H9 (cell line): Measurements from ENCODE around the gene EME1. TPM values are rescaled to one million over a fixed set of nuclear protein-coding genes. Genes with fewer than 3 reads are reported as not detected.

Experiments
- DNase-seq: peaks from one replicate; pipeline ENCODE4 v3.0.0-alpha.2; 2017
- H2AFZ ChIP-seq: one replicate; pipeline ENCODE4 v1.6.1; 2013; ENCODE audit warnings: mild to moderate bottlenecking, low read length, control low read depth, moderate library complexity
- H2AK5ac ChIP-seq: 2 replicates; pipeline ENCODE4 v1.6.1; 2013; ENCODE audit warnings: low read length, control low read depth, mixed read lengths; ENCODE audit not compliant: insufficient read length
- H2BK120ac ChIP-seq: one replicate; pipeline ENCODE4 v1.6.1; 2013; ENCODE audit warnings: low read depth, mild to moderate bottlenecking, low read length, control low read depth, inconsistent platforms; ENCODE audit not compliant: poor library complexity, severe bottlenecking
- H2BK12ac ChIP-seq: 2 replicates; pipeline ENCODE4 v1.6.1; 2013; ENCODE audit warnings: low read length, control low read depth, mixed read lengths, low read depth; ENCODE audit not compliant: insufficient read length
- H2BK15ac ChIP-seq: 2 replicates; pipeline ENCODE4 v1.6.1; 2013; ENCODE audit warnings: low read depth, low read length, control low read depth
- H2BK20ac ChIP-seq: one replicate; pipeline ENCODE4 v1.6.1; 2013; ENCODE audit warnings: low read depth, mild to moderate bottlenecking, low read length, control low read depth, inconsistent platforms; ENCODE audit not compliant: poor library complexity, severe bottlenecking
- H2BK5ac ChIP-seq: 2 replicates; pipeline ENCODE4 v1.6.1; 2013; ENCODE audit warnings: low read length, control low read depth, mixed read lengths; ENCODE audit not compliant: insufficient read length
- H3K14ac ChIP-seq: 2 replicates; pipeline ENCODE4 v1.6.1; 2013; ENCODE audit warnings: low read length, control low read depth; ENCODE audit not compliant: insufficient read depth
- H3K18ac ChIP-seq: 2 replicates; pipeline ENCODE4 v1.6.1; 2013; ENCODE audit warnings: low read depth, mild to moderate bottlenecking, mixed read lengths, low read length, control low read depth; ENCODE audit not compliant: insufficient read length
- H3K23ac ChIP-seq: 2 replicates; pipeline ENCODE4 v1.6.1; 2013; ENCODE audit warnings: low read length, control low read depth, mixed read lengths, low read depth; ENCODE audit not compliant: insufficient read length
- H3K23me2 ChIP-seq: 2 replicates; pipeline ENCODE4 v1.6.1; 2013; ENCODE audit warnings: low read depth, mild to moderate bottlenecking, mixed read lengths, low read length, control low read depth; ENCODE audit not compliant: insufficient read length, poor library complexity, severe bottlenecking
- H3K27ac ChIP-seq: 2 replicates; pipeline ENCODE4 v1.5.1; 2013; ENCODE audit warnings: low read length, control low read depth, mixed read lengths, low read depth; ENCODE audit not compliant: insufficient read length
- H3K27me3 ChIP-seq: 2 replicates; pipeline ENCODE4 v1.6.1; 2013; ENCODE audit warnings: low read length, control low read depth, inconsistent platforms; ENCODE audit not compliant: insufficient read depth
- H3K4ac ChIP-seq: 2 replicates; pipeline ENCODE4 v1.6.1; 2013; ENCODE audit warnings: low read depth, mild to moderate bottlenecking, control low read depth, inconsistent platforms, low read length, moderate library complexity
- H3K4me1 ChIP-seq: 2 replicates; pipeline ENCODE4 v1.6.1; 2013; ENCODE audit warnings: low read length, control low read depth, inconsistent platforms; ENCODE audit not compliant: insufficient read depth
- H3K4me2 ChIP-seq: 2 replicates; pipeline ENCODE4 v1.6.1; 2013; ENCODE audit warnings: low read length, control low read depth, mixed read lengths; ENCODE audit not compliant: insufficient read length, insufficient read depth
- H3K56ac ChIP-seq: 2 replicates; pipeline ENCODE4 v1.6.1; 2013; ENCODE audit warnings: low read depth, mild to moderate bottlenecking, mixed read lengths, low read length, control low read depth; ENCODE audit not compliant: insufficient read length
- H3K79me1 ChIP-seq: 2 replicates; pipeline ENCODE4 v1.6.1; 2013; ENCODE audit warnings: low read depth, mild to moderate bottlenecking, moderate library complexity, low read length, control low read depth, inconsistent platforms; ENCODE audit not compliant: insufficient read depth, poor library complexity, severe bottlenecking
- H3K79me2 ChIP-seq: 2 replicates; pipeline ENCODE4 v1.6.1; 2013; ENCODE audit warnings: low read length, control low read depth, inconsistent platforms; ENCODE audit not compliant: insufficient read depth
- H3K9ac ChIP-seq: 2 replicates; pipeline ENCODE4 v1.6.1; 2013; ENCODE audit warnings: low read length, control low read depth, mixed read lengths; ENCODE audit not compliant: insufficient read length; ENCODE audit errors: extremely low read depth
- H3K9me3 ChIP-seq: one replicate; pipeline ENCODE4 v1.6.1; 2013; ENCODE audit warnings: low read depth, low read length, inconsistent platforms; ENCODE audit not compliant: control insufficient read depth
- H3T11ph ChIP-seq: one replicate; pipeline ENCODE4 v1.6.1; 2013; ENCODE audit warnings: mild to moderate bottlenecking, low read length, control low read depth, inconsistent platforms
- H4K20me1 ChIP-seq: one replicate; pipeline ENCODE4 v1.6.1; 2013; ENCODE audit not compliant: control insufficient read depth, insufficient read length, insufficient read depth
- H4K5ac ChIP-seq: 2 replicates; pipeline ENCODE4 v1.6.1; 2013; ENCODE audit warnings: low read depth, mild to moderate bottlenecking, mixed read lengths, low read length, control low read depth; ENCODE audit not compliant: insufficient read length
- H4K8ac ChIP-seq: replicated peaks from 2 replicates; pipeline ENCODE4 v1.6.1; 2013; ENCODE audit warnings: low read length, control low read depth, mixed read lengths, low read depth; ENCODE audit not compliant: insufficient read length
- H4K91ac ChIP-seq: 2 replicates; pipeline ENCODE4 v1.6.1; 2013; ENCODE audit warnings: low read depth, mild to moderate bottlenecking, moderate library complexity, mixed read lengths, low read length, control low read depth; ENCODE audit not compliant: insufficient read length
- H3K27ac Mint-ChIP-seq, 3 experiments: 2 replicates in 2 of 3; 3 replicates in 1 of 3; pipeline ENCODE4 v1.8.0; 2020 to 2021; ENCODE audit warnings: mixed read lengths in 3 of 3, mild to moderate bottlenecking in 1 of 3, moderate library complexity in 1 of 3
- H3K27me3 Mint-ChIP-seq: 2 replicates; pipeline ENCODE4 v1.8.0; 2021; ENCODE audit warnings: low read depth, mild to moderate bottlenecking, moderate library complexity, mixed read lengths
- H3K36me3 Mint-ChIP-seq, 3 experiments: 2 replicates in 2 of 3; 3 replicates in 1 of 3; pipeline ENCODE4 v1.8.0; 2020 to 2021; ENCODE audit warnings: low read depth in 3 of 3, mixed read lengths in 3 of 3; ENCODE audit not compliant: insufficient read depth in 1 of 3
- H3K4me1 Mint-ChIP-seq, 2 experiments: 2 replicates each; pipeline ENCODE4 v1.8.0; 2020; ENCODE audit warnings: mixed read lengths in 2 of 2
- H3K4me3 Mint-ChIP-seq, 2 experiments: 2 replicates in 1 of 2; 3 replicates in 1 of 2; pipeline ENCODE4 v1.8.0; 2020 to 2021; ENCODE audit warnings: mild to moderate bottlenecking in 2 of 2, mixed read lengths in 2 of 2, moderate library complexity in 1 of 2
- H3K9me3 Mint-ChIP-seq, 2 experiments: 2 replicates in 1 of 2; 3 replicates in 1 of 2; pipeline ENCODE4 v1.8.0; 2020; ENCODE audit warnings: mild to moderate bottlenecking in 2 of 2, mixed read lengths in 2 of 2, moderate library complexity in 1 of 2
- WGBS: extraction: QIAGEN DNeasy Blood & Tissue Kit; methylation state at CpG from one replicate; pipeline ENCODE4 v1.1.7; 2013; ENCODE audit warnings: missing lambda C conversion rate, low lambda C conversion rate, mixed read lengths; ENCODE audit not compliant: insufficient read length; ENCODE audit errors: extremely low coverage; 5-methylcytosine and 5-hydroxymethylcytosine counted together
- total RNA-seq: library from RNA; stranded (reverse); gene quantifications from 2 replicates; pipeline ENCODE4 v1.2.1, GENCODE V29; 2021
- TF ChIP-seq, protein P1 (sequence below): fragments of 200-600 bp; sonication (generic); conservative IDR thresholded peaks from 3 replicates; pipeline ENCODE4 v1.8.0; 2021; ENCODE audit warnings: antibody characterized with exemption, mild to moderate bottlenecking

Gene EME1
- total RNA-seq, 1 experiment from 2014 or later, result 15.1 TPM

DNA sequence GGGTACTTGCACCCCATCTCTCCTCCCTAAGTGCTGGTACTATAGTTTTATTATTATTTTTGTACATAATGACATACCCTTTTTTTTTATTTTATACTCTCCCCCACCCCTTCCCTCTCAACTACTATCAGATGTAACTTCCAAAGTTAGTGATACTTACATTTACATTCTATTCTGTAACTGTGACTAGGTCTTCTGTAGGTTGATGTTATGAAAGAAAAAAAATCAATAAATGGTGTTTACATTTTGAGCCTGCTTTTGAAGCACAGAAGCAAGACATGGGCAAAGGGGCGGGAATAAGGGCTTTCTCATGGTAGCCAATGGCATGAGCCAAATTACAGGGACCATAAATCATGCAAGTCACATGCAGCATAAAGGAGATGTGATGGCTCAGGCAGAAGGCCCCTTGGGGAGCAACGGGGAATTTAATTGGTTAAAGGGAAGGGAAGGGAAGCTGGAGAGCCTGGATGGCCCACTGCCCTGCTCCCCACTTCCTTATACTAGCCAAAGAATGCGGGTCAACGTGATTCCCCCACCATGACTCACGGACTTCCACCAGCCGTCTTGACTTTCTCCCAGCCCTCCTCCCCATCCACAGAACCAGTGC, 50.6 kb downstream of the EME1 start:
- Histone ChIP-seq H3K79me1 (no peaks in the 10 kb centered on the region), H3K56ac (no peak overlapping the region), H4K20me1 (no peaks in the 10 kb centered on the region), H3T11ph (no peak overlapping the region), H3K27ac (no peak overlapping the region), H2BK12ac (no peak overlapping the region), H3K4ac (no peak overlapping the region), H4K8ac (no peak overlapping the region), H2BK5ac (no peak overlapping the region), H2BK20ac (no peak overlapping the region), H3K14ac (no peak overlapping the region), H3K18ac (no peak overlapping the region), H2AFZ (no peak overlapping the region), H4K91ac (no peak overlapping the region), H3K9me3 (no peaks in the 10 kb centered on the region), H4K5ac (no peak overlapping the region), H3K27me3 (no peaks in the 10 kb centered on the region; the same call in 1 of the 2 replicates), H3K9ac (no peak overlapping the region), H3K4me1 (no peaks in the 10 kb centered on the region; the same call in 1 of the 2 replicates), H2BK120ac (no peak overlapping the region), H3K79me2 (no peaks in the 10 kb centered on the region), H2AK5ac (no peak overlapping the region), H3K4me2 (no peak overlapping the region), H2BK15ac (no peak overlapping the region), H3K23ac (no peak overlapping the region), H3K23me2 (peaks cover 12% of the 10 kb centered on the region)
- peaks cover 16 to 18% of the 10 kb centered on the region in 2 experiments for H3K9me3 Mint-ChIP-seq
- TF ChIP-seq, protein P1, sequence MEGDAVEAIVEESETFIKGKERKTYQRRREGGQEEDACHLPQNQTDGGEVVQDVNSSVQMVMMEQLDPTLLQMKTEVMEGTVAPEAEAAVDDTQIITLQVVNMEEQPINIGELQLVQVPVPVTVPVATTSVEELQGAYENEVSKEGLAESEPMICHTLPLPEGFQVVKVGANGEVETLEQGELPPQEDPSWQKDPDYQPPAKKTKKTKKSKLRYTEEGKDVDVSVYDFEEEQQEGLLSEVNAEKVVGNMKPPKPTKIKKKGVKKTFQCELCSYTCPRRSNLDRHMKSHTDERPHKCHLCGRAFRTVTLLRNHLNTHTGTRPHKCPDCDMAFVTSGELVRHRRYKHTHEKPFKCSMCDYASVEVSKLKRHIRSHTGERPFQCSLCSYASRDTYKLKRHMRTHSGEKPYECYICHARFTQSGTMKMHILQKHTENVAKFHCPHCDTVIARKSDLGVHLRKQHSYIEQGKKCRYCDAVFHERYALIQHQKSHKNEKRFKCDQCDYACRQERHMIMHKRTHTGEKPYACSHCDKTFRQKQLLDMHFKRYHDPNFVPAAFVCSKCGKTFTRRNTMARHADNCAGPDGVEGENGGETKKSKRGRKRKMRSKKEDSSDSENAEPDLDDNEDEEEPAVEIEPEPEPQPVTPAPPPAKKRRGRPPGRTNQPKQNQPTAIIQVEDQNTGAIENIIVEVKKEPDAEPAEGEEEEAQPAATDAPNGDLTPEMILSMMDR, result no peak
- no CpG with 5 or more reads among the region's 6 CpGs for WGBS
- H3K4me3 Mint-ChIP-seq, result no peak overlapping the region
- H3K27ac Mint-ChIP-seq, result no peak overlapping the region
- peaks cover 16 to 20% of the 10 kb centered on the region in 2 experiments for H3K4me1 Mint-ChIP-seq
- H3K36me3 Mint-ChIP-seq, result peaks cover 2 to 13% (median 4%) of the 10 kb centered on the region in 3 experiments
- H3K27me3 Mint-ChIP-seq, result peaks cover 26% of the 10 kb centered on the region
- no peak for DNase-seq
